NCI-H510A treated with DMSO at 0.1 percent for 48 hours (cell line): ENCODE measurements around the gene NPTN.
"Not testable (repeated sequence)": the region's sequence is repeated elsewhere in the genome, so short reads cannot be mapped to it uniquely, and the experiment has no call there.

Experiments
- DNase-seq: peaks from one replicate; lab custom pipeline; 2025; lab: John Stamatoyannopoulos, UW

Gene NPTN

DNA sequence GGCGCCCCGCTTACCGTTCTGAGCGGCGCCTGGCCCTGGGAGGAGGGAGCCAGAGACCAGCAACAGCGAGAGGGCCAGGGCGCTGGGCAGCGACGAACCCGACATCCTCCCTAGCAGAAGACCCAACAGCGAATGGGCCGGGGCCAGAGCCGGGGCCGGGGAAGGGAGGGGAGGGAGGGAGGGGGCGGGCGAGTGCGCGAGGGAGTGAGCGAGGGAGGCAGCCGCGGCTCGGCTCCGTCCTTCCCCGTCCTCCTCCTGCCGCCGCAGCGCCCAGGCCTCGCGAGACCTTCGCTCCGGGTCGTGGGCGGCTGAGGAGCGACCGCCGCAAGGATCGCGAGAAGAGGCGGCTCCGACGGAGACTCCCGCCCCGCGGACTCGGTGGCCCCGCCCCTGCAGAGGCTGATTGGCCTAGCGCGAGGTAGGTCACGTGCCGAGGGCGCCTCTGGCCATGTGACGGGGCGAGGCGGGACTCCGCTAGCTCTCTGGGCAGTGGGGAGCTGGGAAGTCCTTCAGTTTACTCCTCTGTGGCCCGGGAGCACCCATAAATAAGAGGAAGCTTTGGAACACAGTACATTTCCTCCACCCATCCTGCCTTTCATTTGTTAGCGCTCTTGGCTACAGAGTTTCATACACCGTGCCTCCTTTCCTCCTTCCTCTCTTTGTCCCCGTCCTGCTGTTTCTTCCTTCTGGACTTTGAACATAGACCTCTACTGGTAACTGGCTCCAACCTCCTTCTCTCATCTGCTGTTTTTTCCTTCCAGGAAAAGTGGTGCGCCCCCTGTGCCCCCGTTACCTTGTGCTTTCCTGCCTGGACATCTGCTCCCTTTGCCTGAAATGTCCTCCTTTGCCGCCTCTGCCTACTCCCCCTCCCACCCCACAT lies at the start of gene NPTN:
Gene NPTN, minus strand, starts transcription at position 279 of the 880 bp plus-strand sequence. Its CDS starts 174 bp downstream, at position 105.
- peak; percentile 87 for DNase-seq

- no peak for DNase-seq
Observed at GRCh38 chr15:73682600-73683090, 49.5 kb upstream of the NPTN start.

GRCh38 chr15:73681856-73682599 lies 48.8 kb upstream of the NPTN start:
- no peak for DNase-seq

DNA sequence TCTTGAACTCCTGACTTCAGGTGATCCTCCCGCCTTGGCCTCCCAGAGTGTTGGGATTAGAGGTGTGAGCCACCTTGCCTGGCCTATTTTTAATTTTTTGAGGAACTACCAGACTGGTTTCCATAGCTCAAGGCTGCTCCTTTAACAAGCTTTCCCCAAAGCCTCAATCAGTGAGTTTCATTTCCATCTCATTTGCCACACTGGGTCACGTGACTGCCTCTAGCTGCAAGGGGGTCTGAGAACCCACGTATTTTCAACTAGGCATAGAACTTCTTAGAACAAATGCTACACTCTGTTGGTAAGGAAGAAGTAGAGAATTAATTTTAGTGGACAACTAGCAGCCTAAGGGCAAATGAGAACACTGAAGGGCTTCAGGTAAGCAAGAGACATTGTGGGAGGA lies 47.9 kb upstream of the NPTN start:
- no peak for DNase-seq

DNA sequence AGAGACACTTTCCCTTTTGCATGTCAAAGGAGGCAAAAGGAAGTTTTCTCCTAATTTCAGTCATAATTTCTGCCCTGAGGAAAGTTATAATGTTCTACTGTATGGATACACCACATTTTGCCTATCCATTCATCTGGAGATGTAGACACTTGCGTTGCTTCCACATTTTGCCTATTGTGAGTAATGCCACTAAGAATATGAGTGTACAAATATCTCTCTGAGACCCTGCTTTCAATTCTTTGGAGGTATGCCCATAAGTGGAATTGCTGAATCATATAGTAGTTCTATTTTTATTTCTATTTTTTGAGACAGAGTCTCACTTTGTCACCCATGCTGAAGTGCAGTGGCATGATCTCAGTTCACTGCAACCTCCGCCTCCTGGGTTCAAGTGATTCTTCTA lies 47.4 kb upstream of the NPTN start:
- no peak for DNase-seq

GRCh38 chr15:73679964-73680363 lies 46.8 kb upstream of the NPTN start:
- DNase-seq: no peak

DNA sequence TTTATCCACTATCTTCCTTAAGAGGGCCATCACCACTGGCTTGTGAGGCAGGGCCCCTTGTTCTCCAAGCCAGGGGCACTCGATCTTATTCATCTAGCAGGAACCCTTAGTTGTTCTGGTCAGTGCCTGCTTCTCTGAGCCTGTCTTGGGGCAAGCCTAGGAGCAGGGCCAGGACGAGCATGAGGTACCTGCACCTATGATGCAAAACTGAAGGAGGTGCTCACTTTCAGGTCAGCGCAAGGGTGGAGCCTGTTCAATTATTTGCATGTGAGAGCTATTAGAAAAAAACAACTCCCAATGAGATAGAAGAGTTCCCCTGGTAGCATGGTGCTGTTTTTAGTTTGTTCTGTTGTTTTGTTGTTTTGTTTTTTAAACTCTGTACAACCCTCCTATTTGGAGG lies 46.0 kb upstream of the NPTN start:
- no peak for DNase-seq

- DNase-seq: no peak
Observed at GRCh38 chr15:73678498-73678897, 45.3 kb upstream of the NPTN start.

DNA sequence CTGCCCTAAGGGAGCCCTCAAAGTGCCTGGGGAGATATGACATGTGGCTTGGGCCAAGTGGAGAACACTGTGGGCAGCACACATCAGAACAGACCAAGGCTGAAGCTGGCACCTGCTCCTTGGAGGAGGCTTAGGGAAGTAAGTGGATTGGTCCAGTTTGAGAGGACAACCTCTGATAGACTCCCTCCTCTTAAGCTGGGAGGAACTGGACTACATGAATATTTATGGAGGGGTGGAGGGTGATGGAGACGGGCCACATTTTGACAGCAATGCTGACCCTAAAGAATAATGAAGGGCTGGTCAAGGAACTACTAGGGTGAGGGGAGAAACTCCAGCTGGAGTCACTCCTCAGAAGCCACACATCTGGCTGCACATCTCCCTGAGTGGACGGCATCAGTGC lies 44.5 kb upstream of the NPTN start:
- no peak for DNase-seq

GRCh38 chr15:73677146-73677607 lies 44.0 kb upstream of the NPTN start:
- DNase-seq: peak; percentile 16

- no peak for DNase-seq
Observed at GRCh38 chr15:73674587-73674986, 41.4 kb upstream of the NPTN start.

GRCh38 chr15:73660455-73660854 lies 27.3 kb upstream of the NPTN start:
- no peak for DNase-seq

DNA sequence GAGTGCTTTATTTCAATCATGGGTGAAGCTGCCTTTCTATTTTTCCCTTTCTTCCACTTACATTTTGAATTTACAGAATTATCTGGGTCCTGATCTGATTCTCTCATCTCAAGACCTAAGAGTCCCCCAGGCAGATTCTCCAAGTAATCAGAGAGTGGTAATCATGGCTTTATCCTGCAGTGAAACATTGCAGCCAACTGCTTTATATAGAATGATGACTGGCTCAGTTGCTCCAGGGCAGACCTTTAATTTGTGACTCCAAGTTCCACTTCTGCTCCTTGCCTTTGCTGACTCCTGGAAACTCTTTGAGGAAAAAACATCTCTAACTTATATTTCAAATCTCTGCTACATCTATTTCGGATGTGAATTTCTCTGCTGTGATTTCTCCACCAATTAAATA lies 25.5 kb upstream of the NPTN start:
- no peak for DNase-seq

DNA sequence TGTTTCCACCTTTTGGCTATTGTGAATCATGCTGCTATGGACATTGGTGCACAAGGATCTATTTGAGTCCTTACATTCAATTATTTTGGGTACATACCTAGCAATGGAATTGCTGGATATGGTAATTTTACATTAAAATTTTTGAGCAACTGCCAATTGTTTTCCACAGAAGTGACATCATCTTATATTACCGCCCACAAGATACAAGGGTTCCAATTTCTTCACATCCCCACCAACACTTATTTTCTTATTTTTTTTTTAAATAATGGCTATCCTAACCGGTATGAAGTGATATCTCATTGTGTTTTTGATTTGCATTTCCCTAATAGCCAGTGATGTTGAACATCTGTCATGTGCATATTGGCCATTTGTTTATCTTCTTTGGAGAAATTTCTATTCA lies 22.5 kb upstream of the NPTN start:
- DNase-seq: no peak

DNA sequence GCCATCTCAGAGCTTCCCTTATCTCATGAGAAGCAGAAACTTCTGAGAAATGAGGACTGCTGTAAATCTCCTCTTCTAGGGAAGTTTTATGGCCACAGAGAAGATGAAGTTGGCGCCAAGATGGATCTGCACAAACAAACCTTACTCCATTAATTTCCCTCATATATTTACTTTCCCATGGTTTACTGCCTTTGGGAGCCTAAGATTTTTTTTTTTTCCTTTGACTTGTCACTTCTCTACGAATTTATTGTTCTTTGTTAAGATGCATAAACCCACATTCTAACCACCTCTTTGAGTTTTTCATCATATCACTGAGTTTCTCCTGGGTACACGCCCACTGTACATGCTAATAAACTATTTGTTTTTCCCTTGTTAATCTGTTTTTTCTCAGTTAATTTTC lies 21.5 kb upstream of the NPTN start:
- DNase-seq: no peak

- no peak for DNase-seq
Observed at GRCh38 chr15:73650416-73651126, 17.4 kb upstream of the NPTN start.

GRCh38 chr15:73648014-73648295 lies 14.8 kb upstream of the NPTN start:
- DNase-seq: no peak

DNA sequence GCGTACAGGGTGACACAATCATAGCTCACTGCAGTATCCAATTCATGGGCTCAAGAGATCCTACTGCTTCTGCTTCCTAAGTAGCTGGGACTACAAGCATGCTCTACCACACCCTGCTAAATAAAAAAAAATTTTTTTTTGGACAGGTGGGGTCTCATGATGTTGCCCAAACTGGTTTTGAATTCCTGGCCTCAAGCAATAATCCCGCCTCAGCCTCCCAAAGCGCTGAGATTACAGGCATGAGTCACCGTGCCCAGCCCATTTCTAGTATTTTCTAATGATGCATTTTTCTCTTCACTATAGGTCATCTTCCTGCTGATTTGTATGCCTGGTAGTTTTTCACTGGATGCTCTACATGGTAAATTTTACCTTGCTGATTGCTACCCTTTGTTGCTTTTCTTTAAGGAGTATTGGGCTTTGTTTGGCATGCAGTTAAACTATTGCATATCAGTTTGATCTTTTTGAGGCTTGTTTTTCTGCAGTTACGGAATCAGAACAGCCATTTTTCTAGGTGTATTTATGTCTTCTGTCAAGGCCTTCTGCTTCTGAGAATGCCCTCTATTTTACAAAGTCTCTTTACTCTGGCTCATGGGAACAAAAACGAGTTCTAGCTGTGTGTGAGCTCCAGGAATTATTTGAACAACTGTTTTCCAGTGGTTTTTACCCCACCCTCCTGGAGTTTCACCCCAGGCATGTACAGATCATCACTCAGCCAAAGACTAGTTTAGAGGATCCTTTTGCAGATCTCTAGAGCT lies 14.2 kb upstream of the NPTN start:
- no peak for DNase-seq

DNA sequence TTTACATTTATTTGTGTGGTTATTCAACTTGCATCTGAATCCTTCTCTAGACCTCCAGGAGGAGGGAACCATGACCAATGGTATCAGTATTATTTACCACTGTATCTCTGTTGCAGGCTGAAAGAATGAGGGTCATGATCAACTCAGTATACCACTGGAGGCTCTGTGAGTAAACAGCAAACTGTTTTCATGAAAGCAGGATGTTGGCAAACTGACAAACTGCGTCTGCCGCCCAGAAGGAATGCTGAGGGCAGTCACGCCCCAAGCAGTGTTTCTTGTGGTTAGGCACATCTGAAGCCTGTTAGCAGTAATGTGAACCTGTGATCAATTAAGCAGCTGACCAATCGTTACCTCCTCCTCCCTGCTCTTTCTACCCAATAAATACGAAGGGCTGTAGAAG lies 6.3 kb upstream of the NPTN start:
- DNase-seq: not testable (repeated sequence)

- no peak for DNase-seq
Observed at GRCh38 chr15:73637527-73637926, 4.3 kb upstream of the NPTN start.

DNA sequence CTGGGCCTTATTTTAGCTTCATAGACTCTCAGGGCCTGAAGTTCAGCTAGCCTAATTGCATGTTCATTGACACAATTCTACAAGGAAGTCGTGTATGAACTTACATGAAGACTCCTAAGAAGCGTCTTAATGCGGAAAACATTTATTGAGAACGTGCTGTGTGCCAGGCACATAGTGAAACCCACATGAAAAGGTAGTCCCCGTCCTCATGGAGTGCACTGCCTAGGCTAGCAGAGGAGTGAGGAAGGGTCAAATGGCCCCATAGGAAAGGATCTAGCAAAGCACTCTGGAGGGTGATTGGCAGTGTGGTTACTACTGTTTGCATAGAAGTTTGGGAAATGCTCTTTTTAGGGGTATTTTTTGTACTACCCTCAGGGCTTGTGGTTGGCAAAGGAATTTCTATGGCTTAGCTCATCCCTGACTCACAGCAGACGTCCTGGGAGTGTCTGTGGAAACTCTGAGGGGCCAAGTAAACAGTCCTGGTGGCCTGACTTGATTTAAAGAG lies 854 bp upstream of the NPTN start:
- DNase-seq: no peak

DNA sequence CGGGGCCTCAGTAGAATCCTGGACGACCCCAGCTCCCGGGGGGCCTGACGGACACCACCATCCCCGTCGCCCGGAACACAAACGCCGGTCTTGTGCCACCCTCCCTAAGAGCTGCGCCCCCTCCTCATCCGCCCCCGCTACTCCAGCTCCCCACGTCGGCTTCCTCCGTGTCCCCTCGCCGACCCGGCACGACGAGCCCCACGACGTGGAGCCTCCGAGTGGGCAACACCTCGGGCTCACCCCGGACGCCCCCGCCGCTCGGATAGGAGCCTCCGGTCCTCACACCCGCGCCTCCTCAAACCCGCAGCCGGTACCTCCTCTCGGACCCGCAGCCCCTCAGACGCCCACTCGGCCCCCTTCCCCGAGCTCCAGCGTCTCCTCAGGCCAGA lies 525 bp downstream of the NPTN start:
- DNase-seq: no peak
